Endothelial cell of umbilical vein (primary cell): ENCODE data around the gene CREB3L2. TPM values are rescaled to one million over a fixed set of nuclear protein-coding genes. Genes with fewer than 3 reads are reported as not detected.

Experiments used
- BruUV-seq: library from RNA; stranded (reverse); fragments of 400-500 nt; replicated peaks from 2 replicates; lab custom pipeline; 2021; lab: Mats Ljungman, UMichigan
- CTCF ChIA-PET: fragments of 300-600, 350-600 bp; sonication (Branson Sonifier 250); formaldehyde crosslinking; loops from one replicate; lab custom pipeline; 2021; ENCODE audit warnings: antibody characterized with exemption, inconsistent platforms; lab: Charles Lee
- POLR2A ChIA-PET: fragments of 300-600, 350-600 bp; sonication (Branson Sonifier 250); formaldehyde crosslinking; loops from one replicate; lab custom pipeline; 2021; ENCODE audit warnings: antibody characterized with exemption, inconsistent platforms; lab: Charles Lee
- DNase-seq: peaks from one replicate; pipeline ENCODE4 v3.0.0-alpha.2; 2011; ENCODE audit warnings: low read depth, low spot score
- FAIRE-seq: peaks from 2 replicates; lab custom pipeline; 2011; peaks lifted over from hg19 to GRCh38; lab: Jason Lieb, UNC
- H2AFZ ChIP-seq: 2 replicates; pipeline ENCODE4 v1.6.0; 2012; ENCODE audit warnings: low read depth, low read length, control low read depth, inconsistent platforms
- H3K27ac ChIP-seq: 2 replicates; pipeline ENCODE4 v1.5.1; 2011; ENCODE audit warnings: low read depth, mild to moderate bottlenecking, control low read depth, low read length, moderate library complexity; ENCODE audit not compliant: insufficient read depth
- H3K27me3 ChIP-seq, 2 experiments: 2 replicates each; pipeline versions ENCODE4 v1.6.0 to v1.6.1; 2011; ENCODE audit warnings: low read length in 2 of 2, mixed read lengths in 1 of 2; ENCODE audit not compliant: control insufficient read depth in 2 of 2, insufficient read depth in 2 of 2
- H3K36me3 ChIP-seq, 2 experiments: 2 replicates in 1 of 2; 3 replicates in 1 of 2; pipeline ENCODE4 v1.5.1; 2011; ENCODE audit warnings: low read length in 2 of 2, mild to moderate bottlenecking in 1 of 2, moderate library complexity in 1 of 2; ENCODE audit not compliant: control insufficient read depth in 2 of 2, insufficient read depth in 2 of 2; ENCODE audit errors: extremely low read depth in 1 of 2
- H3K4me1 ChIP-seq: 3 replicates; pipeline ENCODE4 v1.5.1; 2011; ENCODE audit warnings: mild to moderate bottlenecking, low read length; ENCODE audit not compliant: control insufficient read depth, insufficient read depth; ENCODE audit errors: extremely low read depth
- H3K4me2 ChIP-seq: 2 replicates; pipeline ENCODE4 v1.6.1; 2011; ENCODE audit warnings: low read length, control low read depth, mixed read lengths; ENCODE audit not compliant: insufficient read depth
- H3K4me3 ChIP-seq, 3 experiments: fragments of 200-600 bp in 1 of 3; sonication (generic), shearing (Covaris generic) in 1 of 3; replicated peaks in 1 of 3; 2 replicates each; pipeline ENCODE4 v1.5.1; 2011 to 2016; ENCODE audit warnings: control low read depth in 3 of 3, low read length in 3 of 3, mild to moderate bottlenecking in 2 of 3, inconsistent platforms in 1 of 3, low read depth in 1 of 3, moderate library complexity in 1 of 3; ENCODE audit not compliant: insufficient read depth in 1 of 3
- H3K79me2 ChIP-seq: 2 replicates; pipeline ENCODE4 v1.6.0; 2012; ENCODE audit warnings: low read length, inconsistent platforms; ENCODE audit not compliant: control insufficient read depth, insufficient read depth
- H3K9ac ChIP-seq: replicated peaks from 2 replicates; pipeline ENCODE3; 2011; ENCODE audit warnings: low read length, control low read depth; ENCODE audit not compliant: insufficient read depth; ENCODE audit errors: extremely low read depth
- H3K9me1 ChIP-seq: replicated peaks from 3 replicates; pipeline ENCODE4 v1.6.0; 2011; ENCODE audit warnings: mild to moderate bottlenecking, low read length; ENCODE audit not compliant: control insufficient read depth, insufficient read depth; ENCODE audit errors: extremely low read depth
- H3K9me3 ChIP-seq: replicated peaks from 2 replicates; pipeline ENCODE4 v1.5.1; 2012; ENCODE audit warnings: low read length, inconsistent platforms; ENCODE audit not compliant: control insufficient read depth, insufficient read depth
- H4K20me1 ChIP-seq: replicated peaks from 2 replicates; pipeline ENCODE3; 2011; ENCODE audit warnings: mild to moderate bottlenecking, low read length; ENCODE audit not compliant: control insufficient read depth, insufficient read depth; ENCODE audit errors: extremely low read depth
- EZH2 ChIP-seq: IDR thresholded peaks from 2 replicates; pipeline ENCODE4 v1.6.1; 2012; ENCODE audit warnings: borderline replicate concordance, low read depth, mild to moderate bottlenecking, moderate library complexity, low read length, inconsistent platforms; ENCODE audit not compliant: severe bottlenecking
- FOS ChIP-seq: IDR thresholded peaks from 2 replicates; pipeline ENCODE4 v1.6.1; 2011; ENCODE audit warnings: mild to moderate bottlenecking, low read length, moderate library complexity, borderline replicate concordance; ENCODE audit not compliant: insufficient read depth
- GATA2 ChIP-seq: IDR thresholded peaks from 2 replicates; pipeline ENCODE4 v1.7.0; 2011; ENCODE audit warnings: low read depth, mild to moderate bottlenecking, moderate library complexity, mixed read lengths, low read length; ENCODE audit not compliant: insufficient read length, insufficient read depth
- JUN ChIP-seq: IDR thresholded peaks from 2 replicates; pipeline ENCODE4 v1.6.1; 2011; ENCODE audit warnings: borderline replicate concordance, low read depth; ENCODE audit not compliant: insufficient read length, insufficient read depth
- MYC ChIP-seq: IDR thresholded peaks from one replicate; pipeline ENCODE4 v1.6.1; 2011; ENCODE audit warnings: mild to moderate bottlenecking, low read depth, low read length
- POLR2A ChIP-seq: IDR thresholded peaks from 2 replicates; pipeline ENCODE4 v1.6.1; 2012; ENCODE audit warnings: low read depth, mild to moderate bottlenecking, control low read depth, low read length
- POLR2AphosphoS5 ChIP-seq: IDR thresholded peaks from 2 replicates; pipeline ENCODE4 v1.6.1; 2012; ENCODE audit warnings: low read depth, mild to moderate bottlenecking, control low read depth, low read length, moderate library complexity; ENCODE audit not compliant: insufficient read depth
- dilution Hi-C: fragments of 300-500 bp; cut with MboI; formaldehyde crosslinking; loops from one replicate; pipeline ENCODE4 v1.15.0; 2019; ENCODE audit warnings: low sequenced_read_pairs; ENCODE audit not compliant: extremely low pct_ligation_motif_present
- intact Hi-C: fragments of 100-400 bp; cut with micrococcal nuclease; formaldehyde crosslinking; loops from one replicate; pipeline ENCODE4 v1.10.0; 2022
- polyA plus RNA-seq, 4 experiments: library from polyadenylated mRNA; depleted of rRNA in 3 of 4; stranded (reverse) in 3 of 4; unstranded in 1 of 4; fragments of >200 nt; gene quantifications; 2 replicates each; pipeline versions ENCODE4 v1.2.1 to v1.2.3, GENCODE V29; 2011 to 2012; ENCODE audit warnings: missing spikeins in 1 of 4
- total RNA-seq: library from RNA; stranded (reverse); gene quantifications from 2 replicates; pipeline ENCODE4 v1.2.3, GENCODE V29; 2021
- TF ChIP-seq, protein P1 (sequence below), 2 donors: IDR thresholded peaks; 1 replicate in 1 of 2; 2 replicates in 1 of 2; pipeline ENCODE4 v1.5.1; 2011; ENCODE audit warnings: low read length in 2 of 2, mild to moderate bottlenecking in 2 of 2, moderate library complexity in 2 of 2, control low read depth in 1 of 2, inconsistent platforms in 1 of 2, low read depth in 1 of 2; ENCODE audit not compliant: insufficient read depth in 1 of 2; ENCODE audit errors: extremely low read depth in 1 of 2
- TF ChIP-seq, protein P2 (sequence below): IDR thresholded peaks from 2 replicates; pipeline ENCODE4 v1.6.1; 2011; ENCODE audit not compliant: insufficient read depth, insufficient read length

CREB3L2 gene
- total and polyA plus RNA-seq, 2 donors (not counting 3 experiments of a cell fraction or from before 2014, with no cell fraction given), result 32.1 to 93.4 TPM

DNA sequence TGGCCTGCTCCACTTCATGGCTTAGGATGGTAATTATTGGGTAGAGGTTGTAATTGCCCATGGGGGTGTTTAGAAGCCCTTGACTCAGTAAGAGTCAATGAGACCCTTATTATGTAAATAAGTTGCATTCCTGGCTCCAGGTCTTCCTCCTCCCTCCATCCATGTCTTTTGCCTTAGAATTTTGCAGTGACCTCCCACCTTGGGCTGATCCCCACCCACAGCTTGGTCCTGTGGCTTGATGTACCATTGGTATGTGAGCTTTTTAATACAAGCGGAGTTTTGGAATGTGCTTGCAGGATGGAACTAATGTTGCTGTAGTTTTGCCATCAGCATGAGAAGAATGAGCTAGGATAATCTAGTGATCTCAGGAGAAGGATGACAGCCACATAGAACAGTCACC lies 81.9 kb downstream of the CREB3L2 start:
- dilution Hi-C loops (no loop called here), intact Hi-C loops (no loop called here)
- TF ChIP-seq GATA2, result no peak
- no peak for TF ChIP-seq FOS
- TF ChIP-seq, protein P1, sequence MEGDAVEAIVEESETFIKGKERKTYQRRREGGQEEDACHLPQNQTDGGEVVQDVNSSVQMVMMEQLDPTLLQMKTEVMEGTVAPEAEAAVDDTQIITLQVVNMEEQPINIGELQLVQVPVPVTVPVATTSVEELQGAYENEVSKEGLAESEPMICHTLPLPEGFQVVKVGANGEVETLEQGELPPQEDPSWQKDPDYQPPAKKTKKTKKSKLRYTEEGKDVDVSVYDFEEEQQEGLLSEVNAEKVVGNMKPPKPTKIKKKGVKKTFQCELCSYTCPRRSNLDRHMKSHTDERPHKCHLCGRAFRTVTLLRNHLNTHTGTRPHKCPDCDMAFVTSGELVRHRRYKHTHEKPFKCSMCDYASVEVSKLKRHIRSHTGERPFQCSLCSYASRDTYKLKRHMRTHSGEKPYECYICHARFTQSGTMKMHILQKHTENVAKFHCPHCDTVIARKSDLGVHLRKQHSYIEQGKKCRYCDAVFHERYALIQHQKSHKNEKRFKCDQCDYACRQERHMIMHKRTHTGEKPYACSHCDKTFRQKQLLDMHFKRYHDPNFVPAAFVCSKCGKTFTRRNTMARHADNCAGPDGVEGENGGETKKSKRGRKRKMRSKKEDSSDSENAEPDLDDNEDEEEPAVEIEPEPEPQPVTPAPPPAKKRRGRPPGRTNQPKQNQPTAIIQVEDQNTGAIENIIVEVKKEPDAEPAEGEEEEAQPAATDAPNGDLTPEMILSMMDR (IDR thresholded peaks at IDR 0.05; ENCODE audit: extremely low read depth in 1 of 2, insufficient read depth in 1 of 2, low read depth in 1 of 2, low read length in 2 of 2), result no peak
- TF ChIP-seq MYC, result no peak
- no peak for TF ChIP-seq JUN
- TF ChIP-seq EZH2, result no peak
- no peak for TF ChIP-seq POLR2AphosphoS5
- TF ChIP-seq, protein P2, sequence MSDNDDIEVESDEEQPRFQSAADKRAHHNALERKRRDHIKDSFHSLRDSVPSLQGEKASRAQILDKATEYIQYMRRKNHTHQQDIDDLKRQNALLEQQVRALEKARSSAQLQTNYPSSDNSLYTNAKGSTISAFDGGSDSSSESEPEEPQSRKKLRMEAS, result no peak
- no peak for TF ChIP-seq POLR2A
- H3K4me3 ChIP-seq, result no peak overlapping the region
- BruUV-seq, result no TSS peak
- peaks cover 52% of the 10 kb centered on the region for H3K79me2 ChIP-seq
- H2AFZ ChIP-seq, result no peak overlapping the region
- no peaks in the 10 kb centered on the region for H3K9me3 ChIP-seq
- no peaks in the 10 kb centered on the region for H3K9me1 ChIP-seq
- H3K27me3 ChIP-seq, result no peaks in the 10 kb centered on the region
- CTCF ChIA-PET, result interaction anchor here (0.7 to 1.5 kb wide), 3 partner anchors 83 to 264 kb away, joined by 3 to 6 read pairs (median 3); no protein-coding TSS in a partner anchor
- POLR2A ChIA-PET, result no interaction called here
- peaks cover 0 to 2% of the 10 kb centered on the region in 2 experiments for H3K36me3 ChIP-seq
- H3K4me1 ChIP-seq, result peaks cover 6% of the 10 kb centered on the region
- DNase-seq (no peak), FAIRE-seq (no peak)
- no peaks in the 10 kb centered on the region for H4K20me1 ChIP-seq
- no peak overlapping the region for H3K9ac ChIP-seq
- no peak overlapping the region for H3K4me2 ChIP-seq
- no peak overlapping the region for H3K27ac ChIP-seq
